Keratinocyte (primary cell): ENCODE measurements around the gene CD7. TPM values are rescaled to one million over a fixed set of nuclear protein-coding genes. Genes with fewer than 3 reads are reported as not detected.

Experiments used
- DNase-seq: peaks from one replicate; pipeline ENCODE4 v3.0.0-alpha.2; 2011; ENCODE audit warnings: low read depth, missing footprints, low spot score
- FAIRE-seq: peaks from 2 replicates; lab custom pipeline; 2011; peaks lifted over from hg19 to GRCh38; lab: Jason Lieb, UNC
- H2AFZ ChIP-seq: 2 replicates; pipeline ENCODE4 v1.6.0; 2012; ENCODE audit warnings: low read length, control low read depth, inconsistent platforms; ENCODE audit not compliant: control insufficient read depth
- H3K27ac ChIP-seq: 2 replicates; pipeline ENCODE4 v1.5.1; 2011; ENCODE audit warnings: low read length; ENCODE audit not compliant: control insufficient read depth, insufficient read depth
- H3K27me3 ChIP-seq: 3 replicates; pipeline ENCODE4 v1.6.0; 2011; ENCODE audit warnings: low read length; ENCODE audit not compliant: control insufficient read depth, insufficient read depth; ENCODE audit errors: extremely low read depth
- H3K36me3 ChIP-seq, 2 experiments: 2 replicates in 1 of 2; 3 replicates in 1 of 2; pipeline ENCODE4 v1.5.1; 2011; ENCODE audit warnings: low read length in 2 of 2, mild to moderate bottlenecking in 1 of 2; ENCODE audit not compliant: control insufficient read depth in 2 of 2, insufficient read depth in 2 of 2; ENCODE audit errors: extremely low read depth in 1 of 2
- H3K4me1 ChIP-seq: 3 replicates; pipeline ENCODE4 v1.5.1; 2011; ENCODE audit warnings: low read length; ENCODE audit not compliant: control insufficient read depth, insufficient read depth; ENCODE audit errors: extremely low read depth
- H3K4me2 ChIP-seq: 3 replicates; pipeline ENCODE4 v1.6.0; 2011; ENCODE audit warnings: low read depth, low read length; ENCODE audit not compliant: control insufficient read depth, insufficient read depth; ENCODE audit errors: extremely low read depth
- H3K4me3 ChIP-seq, 3 experiments: fragments of 200-600 bp in 1 of 3; sonication (generic) in 1 of 3; 2 replicates in 2 of 3; 3 replicates in 1 of 3; pipeline ENCODE4 v1.5.1; 2011 to 2016; ENCODE audit warnings: low read length in 3 of 3, mild to moderate bottlenecking in 3 of 3, control low read depth in 2 of 3, inconsistent platforms in 1 of 3, low read depth in 1 of 3, mixed read lengths in 1 of 3, mixed run types in 1 of 3, moderate library complexity in 1 of 3; ENCODE audit not compliant: control insufficient read depth in 2 of 3, insufficient read depth in 2 of 3; ENCODE audit errors: extremely low read depth in 1 of 3
- H3K79me2 ChIP-seq: 2 replicates; pipeline ENCODE4 v1.6.0; 2012; ENCODE audit warnings: low read length; ENCODE audit not compliant: control insufficient read depth, insufficient read depth
- H3K9ac ChIP-seq: 3 replicates; pipeline ENCODE4 v1.6.0; 2011; ENCODE audit warnings: low read length; ENCODE audit not compliant: control insufficient read depth, insufficient read depth; ENCODE audit errors: extremely low read depth
- H3K9me1 ChIP-seq: 3 replicates; pipeline ENCODE4 v1.6.0; 2011; ENCODE audit warnings: low read length; ENCODE audit not compliant: control insufficient read depth, insufficient read depth; ENCODE audit errors: extremely low read depth
- H3K9me3 ChIP-seq: 2 replicates; pipeline ENCODE4 v1.5.1; 2012; ENCODE audit warnings: low read depth, low read length; ENCODE audit not compliant: control insufficient read depth
- H4K20me1 ChIP-seq: 3 replicates; pipeline ENCODE4 v1.6.0; 2011; ENCODE audit warnings: low read length; ENCODE audit not compliant: control insufficient read depth, insufficient read depth; ENCODE audit errors: extremely low read depth
- EZH2 ChIP-seq: IDR thresholded peaks from one replicate; pipeline ENCODE4 v1.6.1; 2012; ENCODE audit warnings: inconsistent platforms, mild to moderate bottlenecking, low read length, moderate library complexity
- dilution Hi-C: fragments of 300-500 bp; cut with MboI; formaldehyde crosslinking; loops from one replicate; pipeline ENCODE4 v1.7.0; 2020; ENCODE audit warnings: low sequenced_read_pairs; ENCODE audit not compliant: extremely low pct_ligation_motif_present
- polyA plus RNA-seq, 5 experiments: library from polyadenylated mRNA; depleted of rRNA in 3 of 5; stranded (reverse) in 3 of 5; stranded (forward) in 1 of 5; unstranded in 1 of 5; fragments of >200 nt; gene quantifications; 1 replicate in 1 of 5; 2 replicates in 3 of 5; 3 replicates in 1 of 5; pipeline versions ENCODE4 v1.2.1 to v1.2.3, GENCODE V29; 2011 to 2012; ENCODE audit warnings: missing spikeins in 2 of 5, low read depth in 1 of 5, low replicate concordance in 1 of 5
- TF ChIP-seq, protein P1 (sequence below), 3 experiments: IDR thresholded peaks in 1 of 3; conservative IDR thresholded peaks in 1 of 3; optimal IDR thresholded peaks in 1 of 3; 2 replicates in 2 of 3; 3 replicates in 1 of 3; pipeline versions ENCODE3 to v1.5.1; 2011; ENCODE audit warnings: low read length in 3 of 3, mild to moderate bottlenecking in 3 of 3, moderate library complexity in 2 of 3, control low read depth in 1 of 3, inconsistent platforms in 1 of 3; ENCODE audit not compliant: insufficient read depth in 2 of 3; ENCODE audit errors: extremely low read depth in 1 of 3

The CD7 gene
- polyA plus RNA-seq, 1 donor (not counting 4 experiments of a cell fraction or from before 2014, with no cell fraction given), result not detected

DNA sequence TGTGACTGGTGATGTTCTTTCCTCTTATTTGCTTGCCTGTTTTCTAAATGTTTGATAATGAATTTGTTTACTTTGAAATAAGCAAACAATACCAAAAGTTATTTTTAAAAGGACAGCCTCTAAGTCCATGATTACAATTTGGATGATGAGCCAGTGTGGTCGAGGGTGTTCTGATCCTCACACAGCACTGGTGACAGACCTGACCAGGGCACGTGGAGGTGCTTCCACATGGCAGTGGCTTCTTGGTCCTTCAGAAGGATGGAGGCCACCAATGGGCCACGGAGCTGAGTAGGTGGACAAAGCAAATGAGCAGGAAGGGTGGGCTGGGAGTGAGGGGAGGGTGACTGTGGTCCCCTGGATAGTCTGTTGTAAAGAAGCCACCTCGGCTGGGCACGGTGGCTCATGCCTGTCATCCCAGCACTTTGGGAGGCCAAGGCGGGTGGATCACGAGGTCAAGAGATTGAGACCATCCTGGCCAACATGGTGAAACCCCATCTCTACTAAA is 37.4 kb upstream of the CD7 start:
- Histone ChIP-seq H3K9me1 (no peaks in the 10 kb centered on the region), H3K27ac (no peak overlapping the region), H3K4me2 (no peak overlapping the region), H4K20me1 (peaks cover 4% of the 10 kb centered on the region), H3K27me3 (peaks cover 17% of the 10 kb centered on the region), H3K9ac (no peak overlapping the region), H2AFZ (no peak overlapping the region), H3K4me1 (peaks cover 14% of the 10 kb centered on the region), H3K9me3 (no peaks in the 10 kb centered on the region), H3K79me2 (no peaks in the 10 kb centered on the region), H3K4me3 (no peak overlapping the region), H3K36me3 (no peaks in the 10 kb centered on the region)
- FAIRE-seq (no peak), DNase-seq (no peak)
- dilution Hi-C loops, result no loop called here
- TF ChIP-seq, protein P1, sequence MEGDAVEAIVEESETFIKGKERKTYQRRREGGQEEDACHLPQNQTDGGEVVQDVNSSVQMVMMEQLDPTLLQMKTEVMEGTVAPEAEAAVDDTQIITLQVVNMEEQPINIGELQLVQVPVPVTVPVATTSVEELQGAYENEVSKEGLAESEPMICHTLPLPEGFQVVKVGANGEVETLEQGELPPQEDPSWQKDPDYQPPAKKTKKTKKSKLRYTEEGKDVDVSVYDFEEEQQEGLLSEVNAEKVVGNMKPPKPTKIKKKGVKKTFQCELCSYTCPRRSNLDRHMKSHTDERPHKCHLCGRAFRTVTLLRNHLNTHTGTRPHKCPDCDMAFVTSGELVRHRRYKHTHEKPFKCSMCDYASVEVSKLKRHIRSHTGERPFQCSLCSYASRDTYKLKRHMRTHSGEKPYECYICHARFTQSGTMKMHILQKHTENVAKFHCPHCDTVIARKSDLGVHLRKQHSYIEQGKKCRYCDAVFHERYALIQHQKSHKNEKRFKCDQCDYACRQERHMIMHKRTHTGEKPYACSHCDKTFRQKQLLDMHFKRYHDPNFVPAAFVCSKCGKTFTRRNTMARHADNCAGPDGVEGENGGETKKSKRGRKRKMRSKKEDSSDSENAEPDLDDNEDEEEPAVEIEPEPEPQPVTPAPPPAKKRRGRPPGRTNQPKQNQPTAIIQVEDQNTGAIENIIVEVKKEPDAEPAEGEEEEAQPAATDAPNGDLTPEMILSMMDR (optimal IDR thresholded peaks at IDR 0.05 in 1 of 3, IDR thresholded peaks at IDR 0.05 in 1 of 3, conservative IDR thresholded peaks at IDR 0.05 in 1 of 3; ENCODE audit: extremely low read depth in 1 of 3, insufficient read depth in 2 of 3, low read length in 3 of 3), result no peak
- TF ChIP-seq EZH2, result no peak

DNA sequence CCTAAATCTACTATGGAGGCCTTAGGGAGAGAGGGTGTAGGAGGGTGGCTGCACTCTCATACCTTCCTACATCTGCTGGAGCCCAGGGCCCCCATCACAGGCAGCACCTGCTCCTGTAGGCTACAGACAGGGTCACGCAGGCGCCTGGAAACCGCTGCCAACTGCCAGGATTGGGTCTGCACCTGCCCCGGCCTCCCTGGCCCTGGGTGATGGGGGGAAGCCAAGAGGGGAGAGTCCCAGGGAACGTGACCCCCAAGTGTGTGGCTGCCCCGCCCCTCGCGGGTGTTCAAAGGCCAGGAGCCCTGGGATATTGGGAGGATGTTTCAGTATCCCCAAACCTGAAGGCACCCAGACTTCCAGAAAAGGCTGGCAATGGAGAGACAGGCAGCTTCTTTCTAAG is 36.1 kb upstream of the CD7 start:
- Histone ChIP-seq H3K4me3 (no peak overlapping the region), H3K27ac (no peak overlapping the region), H3K36me3 (no peaks in the 10 kb centered on the region), H3K79me2 (no peaks in the 10 kb centered on the region), H3K9me3 (no peaks in the 10 kb centered on the region), H3K9ac (no peak overlapping the region), H3K27me3 (peaks cover 14% of the 10 kb centered on the region), H3K9me1 (no peaks in the 10 kb centered on the region), H4K20me1 (peaks cover 4% of the 10 kb centered on the region), H3K4me1 (peaks cover 14% of the 10 kb centered on the region), H3K4me2 (no peak overlapping the region), H2AFZ (no peak overlapping the region)
- FAIRE-seq, result no peak
- TF ChIP-seq, protein P1 (optimal IDR thresholded peaks at IDR 0.05 in 1 of 3, IDR thresholded peaks at IDR 0.05 in 1 of 3, conservative IDR thresholded peaks at IDR 0.05 in 1 of 3; ENCODE audit: extremely low read depth in 1 of 3, insufficient read depth in 2 of 3, low read length in 3 of 3), result no peak
- TF ChIP-seq EZH2, result no peak
- no peak for DNase-seq
- dilution Hi-C loops, result no loop called here
